ENCODE results near the gene MCF2.

MCF2 gene

GRCh38 chrX:139725720-139726119, 17.8 kb upstream of the MCF2 start:
- no peak for TF ChIP-seq CTCF (IDR thresholded peaks at IDR 0.05; ENCODE audit: extremely low read depth, insufficient read depth, missing control alignments)
- DNase-seq (ENCODE audit: low spot score), result no peak
- in situ Hi-C loops (cut with MboI; ENCODE audit: low pct_unique_long_range_greater_than_20kb, low sequenced_read_pairs, unreplicated experiment), result no loop called here

GRCh38 chrX:139724626-139725025, 16.7 kb upstream of the MCF2 start:
- in situ Hi-C loops (cut with MboI; ENCODE audit: low pct_unique_long_range_greater_than_20kb, low sequenced_read_pairs, unreplicated experiment), result no loop called here
- no peak for TF ChIP-seq CTCF (IDR thresholded peaks at IDR 0.05; ENCODE audit: extremely low read depth, insufficient read depth, missing control alignments)
- no peak for DNase-seq (ENCODE audit: low spot score)

- in situ Hi-C loops (cut with MboI; ENCODE audit: low pct_unique_long_range_greater_than_20kb, low sequenced_read_pairs, unreplicated experiment), result no loop called here
- DNase-seq (ENCODE audit: low spot score), result no peak
- TF ChIP-seq CTCF (IDR thresholded peaks at IDR 0.05; ENCODE audit: extremely low read depth, insufficient read depth, missing control alignments), result no peak
Observed at GRCh38 chrX:139720979-139721378, 13.0 kb upstream of the MCF2 start.

GRCh38 chrX:139720136-139720535, 12.2 kb upstream of the MCF2 start:
- in situ Hi-C loops (cut with MboI; ENCODE audit: low pct_unique_long_range_greater_than_20kb, low sequenced_read_pairs, unreplicated experiment), result no loop called here
- TF ChIP-seq CTCF (IDR thresholded peaks at IDR 0.05; ENCODE audit: extremely low read depth, insufficient read depth, missing control alignments), result no peak
- DNase-seq (ENCODE audit: low spot score), result no peak

GRCh38 chrX:139702658-139703057, 5.3 kb downstream of the MCF2 start:
- in situ Hi-C loops (cut with MboI; ENCODE audit: low pct_unique_long_range_greater_than_20kb, low sequenced_read_pairs, unreplicated experiment), result no loop called here
- TF ChIP-seq CTCF (IDR thresholded peaks at IDR 0.05; ENCODE audit: extremely low read depth, insufficient read depth, missing control alignments), result no peak

GRCh38 chrX:139692908-139693307, 15.1 kb downstream of the MCF2 start:
- no peak for TF ChIP-seq CTCF (IDR thresholded peaks at IDR 0.05; ENCODE audit: extremely low read depth, insufficient read depth, missing control alignments)
- in situ Hi-C loops (cut with MboI; ENCODE audit: low pct_unique_long_range_greater_than_20kb, low sequenced_read_pairs, unreplicated experiment), result no loop called here
- no peak for DNase-seq (ENCODE audit: low spot score)

More at GRCh38 chrX:139702658-139703057, 5.3 kb downstream of the MCF2 start:
- DNase-seq (ENCODE audit: low spot score), result no peak

- TF ChIP-seq CTCF (IDR thresholded peaks at IDR 0.05; ENCODE audit: extremely low read depth, insufficient read depth, missing control alignments), result no peak
- in situ Hi-C loops (cut with MboI; ENCODE audit: low pct_unique_long_range_greater_than_20kb, low sequenced_read_pairs, unreplicated experiment), result no loop called here
- DNase-seq (ENCODE audit: low spot score), result no peak
Observed at GRCh38 chrX:139692506-139692849, 15.5 kb downstream of the MCF2 start.

Measured in GM13977 (cell line).